ENCODE measurements around the gene TIPRL. TPM values are rescaled to one million over a fixed set of nuclear protein-coding genes. Genes with fewer than 3 reads are reported as not detected.

Gene TIPRL
- polyA plus RNA-seq, 1 of the 3 experiments (the other 2 are of a cell fraction), result 16.4 TPM

GRCh38 chr1:168145184-168146159, 33.3 kb upstream of the TIPRL start:
- Histone ChIP-seq H3F3A (replicated peaks; ENCODE audit: insufficient read depth) (peaks cover 3% of the 10 kb centered on the region), H4K20me1 (ENCODE audit: insufficient read depth) (no peaks in the 10 kb centered on the region), H2AFZ (ENCODE audit: low read depth) (peak overlapping the region; percentile 83; the same call in 1 of the 2 replicates), H3K9me3 (no peaks in the 10 kb centered on the region), H3K27ac (ENCODE audit: low read depth in 2 of 2, low read length in 1 of 2) (no peak overlapping the region), H3K27me3 (ENCODE audit: insufficient read depth) (no peaks in the 10 kb centered on the region), H3K4me3 (ENCODE audit: low read depth in 2 of 2, low read length in 1 of 2) (peak overlapping the region in 1 of 2 experiments; percentile 42; a peak in 1 of 4 replicates), H3K9me2 (no peaks in the 10 kb centered on the region), H3K4me2 (no peak overlapping the region), H3K4me1 (ENCODE audit: control insufficient read depth in 1 of 2, insufficient read depth in 2 of 2, low read depth in 1 of 2, low read length in 1 of 2) (no peaks in the 10 kb centered on the region), H3K36me3 (replicated peaks in 1 of 2; ENCODE audit: control insufficient read depth in 1 of 2, insufficient read depth in 2 of 2, low read length in 1 of 2) (no peaks in the 10 kb centered on the region), H3K9ac (no peak overlapping the region), H3K79me2 (ENCODE audit: insufficient read depth) (no peaks in the 10 kb centered on the region)
- ChIA-PET CTCF (interaction anchor here (0.6 to 4.1 kb wide), 27 partner anchors 9 to 1208 kb away, joined by 3 to 24 read pairs (median 5); partner anchors contain the start of gene GPR161), POLR2A (no interaction called here)
- WGBS (ENCODE audit: low lambda C conversion rate), result 25% methylated on average over 15 of the region's 15 CpGs
- peak; percentile 93 for DNase-seq
- TF ChIP-seq RAD21 (IDR thresholded peaks at IDR 0.05; ENCODE audit: low read length) (peak; percentile 62), NFIC (IDR thresholded peaks at IDR 0.05; ENCODE audit: borderline replicate concordance) (no peak), TEAD4 (IDR thresholded peaks at IDR 0.05; ENCODE audit: borderline replicate concordance, insufficient read depth) (no peak), PBX3 (IDR thresholded peaks at IDR 0.05) (no peak), YY1 (IDR thresholded peaks at IDR 0.05; ENCODE audit: low read depth) (no peak), TCF12 (IDR thresholded peaks at IDR 0.05) (no peak), SMC3 (IDR thresholded peaks at IDR 0.05; ENCODE audit: low read depth, low read length) (peak; percentile 35), CTCF (IDR thresholded peaks at IDR 0.05) (peak; percentile 96), IRF3 (IDR thresholded peaks at IDR 0.05; ENCODE audit: low read depth, low read length) (no peak), USF1 (IDR thresholded peaks at IDR 0.05; ENCODE audit: borderline replicate concordance, low read depth) (no peak), RCOR1 (IDR thresholded peaks at IDR 0.05; ENCODE audit: low read length) (no peak), EZH2phosphoT487 (IDR thresholded peaks at IDR 0.05; ENCODE audit: borderline replicate concordance, low read depth) (no peak), TAF1 (IDR thresholded peaks at IDR 0.05; ENCODE audit: borderline replicate concordance, low read depth, low read length) (no peak), EP300 (IDR thresholded peaks at IDR 0.05; ENCODE audit: borderline replicate concordance in 1 of 2, low read depth in 1 of 2, low read length in 1 of 2) (no peak), MEF2A (IDR thresholded peaks at IDR 0.05; ENCODE audit: borderline replicate concordance, low read depth) (no peak), CHD2 (IDR thresholded peaks at IDR 0.05; ENCODE audit: low read length, partially characterized antibody) (peak; percentile 25), RFX5 (IDR thresholded peaks at IDR 0.05; ENCODE audit: low read length) (peak; percentile 15; the same call in 1 of the 2 replicates), ELF1 (IDR thresholded peaks at IDR 0.05) (no peak), FOXM1 (IDR thresholded peaks at IDR 0.05; ENCODE audit: low read depth) (no peak), REST (IDR thresholded peaks at IDR 0.05; ENCODE audit: low read depth, low read length) (no peak), RXRA (IDR thresholded peaks at IDR 0.05; ENCODE audit: borderline replicate concordance, low read depth) (no peak), JUND (IDR thresholded peaks at IDR 0.05) (no peak)
